Prostate gland (tissue), 2 donors: Measurements from ENCODE around the gene TEX54. TPM values are rescaled to one million over a fixed set of nuclear protein-coding genes. Genes with fewer than 3 reads are reported as not detected.

Experiments used
- DNase-seq: peaks from one replicate; pipeline ENCODE4 v3.0.0-alpha.2; 2019; ENCODE audit warnings: low spot score
- H3K27ac ChIP-seq, 2 donors: fragments of 200-600 bp; sonication (generic); 2 replicates each; pipeline ENCODE4 v1.5.1; 2017 to 2019
- H3K27me3 ChIP-seq: fragments of 200-600 bp; sonication (generic); replicated peaks from 2 replicates; pipeline ENCODE4 v1.5.1; 2019; ENCODE audit not compliant: insufficient read depth
- H3K36me3 ChIP-seq, 2 donors: fragments of 200-600 bp; sonication (generic); 1 replicate in 1 of 2; 2 replicates in 1 of 2; pipeline versions ENCODE4 v1.5.1 to v1.8.1; 2017 to 2019
- H3K4me1 ChIP-seq: fragments of 200-600 bp; sonication (generic); replicated peaks from 2 replicates; pipeline ENCODE4 v1.5.1; 2019
- H3K4me3 ChIP-seq, 2 donors: fragments of 200-600 bp; sonication (generic); 2 replicates each; pipeline ENCODE4 v1.5.1; 2017 to 2019
- H3K9me3 ChIP-seq: fragments of 200-600 bp; sonication (generic); 2 replicates; pipeline ENCODE4 v1.5.1; 2017
- CTCF ChIP-seq, 4 experiments: fragments of 200-600 bp in 2 of 4; fragments of 450-650 bp in 2 of 4; sonication (generic) in 2 of 4; IDR thresholded peaks; 1 replicate in 3 of 4; 2 replicates in 1 of 4; pipeline ENCODE4 v1.5.1; 2016 to 2019; ENCODE audit warnings: antibody characterized with exemption in 4 of 4, mild to moderate bottlenecking in 2 of 4, moderate library complexity in 2 of 4
- POLR2A ChIP-seq: fragments of 450-650 bp; IDR thresholded peaks from one replicate; pipeline ENCODE4 v1.6.1; 2016; ENCODE audit warnings: antibody characterized with exemption, mild to moderate bottlenecking
- POLR2AphosphoS5 ChIP-seq: sonication (generic); formaldehyde crosslinking; IDR thresholded peaks from one replicate; pipeline ENCODE4 v1.6.1; 2017; ENCODE audit warnings: antibody characterized with exemption
- WGBS: methylation state at CpG from one replicate; pipeline ENCODE4 v1.1.5; 2018; 5-methylcytosine and 5-hydroxymethylcytosine counted together
- intact Hi-C: fragments of 100-400 bp; cut with DNase I; formaldehyde crosslinking; loops from one replicate; pipeline ENCODE4 v1.14.2; 2022
- total RNA-seq, 2 donors: library from RNA; depleted of rRNA; stranded (reverse); fragments of >200 nt; gene quantifications; one replicate each; pipeline ENCODE4 v1.1.0, GENCODE V29; 2016

Gene TEX54
- total RNA-seq, 2 donors from 2014 or later = not detected

- H3K36me3 ChIP-seq = peaks cover 14 to 50% of the 10 kb centered on the region in 2 donors
- no peak overlapping the region for H3K4me3 ChIP-seq
- WGBS = 90% methylated on average over 4 of the region's 4 CpGs
- H3K4me1 ChIP-seq = peaks cover 5% of the 10 kb centered on the region
- no peaks in the 10 kb centered on the region for H3K9me3 ChIP-seq
- intact Hi-C loops = no loop called here
- DNase-seq = no peak
- H3K27ac ChIP-seq = no peak overlapping the region
- TF ChIP-seq POLR2AphosphoS5 (no peak), CTCF (IDR thresholded peaks at IDR 0.05) (no peak), POLR2A (no peak)
- H3K27me3 ChIP-seq = no peaks in the 10 kb centered on the region
Measured at GRCh38 chr11:62801071-62801470, 31.6 kb downstream of the TEX54 start.

GRCh38 chr11:62799486-62799885 lies 33.2 kb downstream of the TEX54 start:
- no peaks in the 10 kb centered on the region for H3K27me3 ChIP-seq
- 91% methylated on average over 10 of the region's 10 CpGs for WGBS
- TF ChIP-seq POLR2AphosphoS5 (no peak), POLR2A (no peak)
- no peaks in the 10 kb centered on the region for H3K9me3 ChIP-seq
- no peak for DNase-seq
- H3K27ac ChIP-seq = no peak overlapping the region
- H3K4me3 ChIP-seq = no peak overlapping the region
- H3K4me1 ChIP-seq = peaks cover 5% of the 10 kb centered on the region
- H3K36me3 ChIP-seq = peaks cover 19 to 61% of the 10 kb centered on the region in 2 donors
- intact Hi-C loops = no loop called here

GRCh38 chr11:62796281-62796680 lies 36.4 kb downstream of the TEX54 start:
- Histone ChIP-seq H3K27ac (no peak overlapping the region), H3K9me3 (no peaks in the 10 kb centered on the region), H3K27me3 (no peaks in the 10 kb centered on the region), H3K36me3 (peaks cover 19 to 54% of the 10 kb centered on the region in 2 donors), H3K4me3 (no peak overlapping the region), H3K4me1 (peaks cover 6% of the 10 kb centered on the region)
- 73% methylated on average over 7 of the region's 7 CpGs for WGBS
- no peak for DNase-seq
- intact Hi-C loops = no loop called here
- no peak for TF ChIP-seq POLR2A
- TF ChIP-seq CTCF (IDR thresholded peaks at IDR 0.05) = no peak
- TF ChIP-seq POLR2AphosphoS5 = no peak

GRCh38 chr11:62794201-62794775 lies 38.4 kb downstream of the TEX54 start:
- no peak overlapping the region for H3K27ac ChIP-seq
- DNase-seq = no peak
- H3K4me1 ChIP-seq = peaks cover 11% of the 10 kb centered on the region
- intact Hi-C loops = no loop called here
- no peak for TF ChIP-seq CTCF (IDR thresholded peaks at IDR 0.05)
- TF ChIP-seq POLR2AphosphoS5 = no peak
- H3K9me3 ChIP-seq = no peaks in the 10 kb centered on the region
- H3K4me3 ChIP-seq = no peak overlapping the region
- WGBS = 91% methylated on average over 8 of the region's 8 CpGs
- H3K27me3 ChIP-seq = no peaks in the 10 kb centered on the region
- H3K36me3 ChIP-seq = peaks cover 18 to 42% of the 10 kb centered on the region in 2 donors

- Histone ChIP-seq H3K4me1 (peaks cover 18% of the 10 kb centered on the region), H3K27me3 (no peaks in the 10 kb centered on the region), H3K9me3 (no peaks in the 10 kb centered on the region), H3K4me3 (peak overlapping the region in 1 of 2 donors; percentile 69), H3K27ac (peak overlapping the region; percentile 71 to 74), H3K36me3 (peaks cover 15 to 29% of the 10 kb centered on the region in 2 donors)
- TF ChIP-seq POLR2A = no peak
- TF ChIP-seq CTCF (IDR thresholded peaks at IDR 0.05) = no peak
- no peak for TF ChIP-seq POLR2AphosphoS5
- 18% methylated on average over 11 of the region's 11 CpGs for WGBS
- intact Hi-C loops = no loop called here
- DNase-seq = no peak
Measured at GRCh38 chr11:62792202-62792575, 40.5 kb downstream of the TEX54 start.
